H4 (cell line): ENCODE data around the gene SPRED1. TPM values are rescaled to one million over a fixed set of nuclear protein-coding genes. Genes with fewer than 3 reads are reported as not detected.
A peak's percentile ranks its signal among the peaks of the same experiment; 100 is the strongest.

Experiments used
- DNase-seq: peaks from one replicate; pipeline ENCODE4 v3.0.0-alpha.2; 2015; ENCODE audit warnings: low spot score
- total RNA-seq: library from RNA; depleted of rRNA; stranded (reverse); fragments of >200 nt; shearing (Covaris generic); gene quantifications from 2 replicates; pipeline ENCODE4 v1.2.3, GENCODE V29; 2014

The SPRED1 gene
- total RNA-seq, 1 experiment from 2014 or later: 15.6 TPM

- no peak for DNase-seq
These were observed 28.4 kb downstream of the SPRED1 start for GRCh38 chr15:38281031-38281430.

- no peak for DNase-seq
These were observed 30.4 kb downstream of the SPRED1 start for GRCh38 chr15:38283010-38283409.

- DNase-seq: no peak
These were observed 32.8 kb downstream of the SPRED1 start for GRCh38 chr15:38285456-38285855.

- DNase-seq: no peak
These were observed 41.5 kb downstream of the SPRED1 start for GRCh38 chr15:38294126-38294525.

GRCh38 chr15:38297623-38298388, 45.2 kb downstream of the SPRED1 start:
- peak; percentile 6 for DNase-seq

GRCh38 chr15:38299216-38299615, 46.6 kb downstream of the SPRED1 start:
- DNase-seq: peak; percentile 10

- DNase-seq: no peak
These were observed 47.8 kb downstream of the SPRED1 start for GRCh38 chr15:38300395-38300794.

- DNase-seq: no peak
These were observed 51.8 kb downstream of the SPRED1 start for GRCh38 chr15:38304481-38304880.

- no peak for DNase-seq
These were observed 54.6 kb downstream of the SPRED1 start for GRCh38 chr15:38307251-38307650.

- no peak for DNase-seq
These were observed 55.4 kb downstream of the SPRED1 start for GRCh38 chr15:38307861-38308641.

- no peak for DNase-seq
These were observed 56.2 kb downstream of the SPRED1 start for GRCh38 chr15:38308797-38309196.

GRCh38 chr15:38312190-38312589, 59.6 kb downstream of the SPRED1 start:
- no peak for DNase-seq

GRCh38 chr15:38316311-38316710, 63.7 kb downstream of the SPRED1 start:
- no peak for DNase-seq

- DNase-seq: no peak
These were observed 67.5 kb downstream of the SPRED1 start for GRCh38 chr15:38320181-38320580.

GRCh38 chr15:38320866-38321265, 68.2 kb downstream of the SPRED1 start:
- no peak for DNase-seq

- no peak for DNase-seq
These were observed 71.3 kb downstream of the SPRED1 start for GRCh38 chr15:38323895-38324294.

- no peak for DNase-seq
These were observed 72.5 kb downstream of the SPRED1 start for GRCh38 chr15:38324939-38325647.

- no peak for DNase-seq
These were observed 73.0 kb downstream of the SPRED1 start for GRCh38 chr15:38325648-38325990.

GRCh38 chr15:38332711-38333110, 80.1 kb downstream of the SPRED1 start:
- DNase-seq: no peak

- no peak for DNase-seq
These were observed 82.5 kb downstream of the SPRED1 start for GRCh38 chr15:38335116-38335515.

- DNase-seq: no peak
These were observed 91.7 kb downstream of the SPRED1 start for GRCh38 chr15:38344351-38344750.

GRCh38 chr15:38349251-38349650, 96.6 kb downstream of the SPRED1 start:
- DNase-seq: no peak

GRCh38 chr15:38351466-38351865, 98.8 kb downstream of the SPRED1 start:
- no peak for DNase-seq
